Heart left ventricle (tissue), 13 donors: ENCODE measurements around the gene TECPR2.

Source experiments
- CTCF ChIP-seq, 12 donors: fragments of 200-600 bp; sonication (generic) in 4 of 12; IDR thresholded peaks; one replicate each; pipeline versions ENCODE4 v1.5.0 to v1.8.0; 2018 to 2022; ENCODE audit warnings: antibody characterized with exemption in 12 of 12, mild to moderate bottlenecking in 5 of 12
- POLR2A ChIP-seq, 2 donors: fragments of 450-650 bp; IDR thresholded peaks; one replicate each; pipeline ENCODE4 v1.6.1; 2017; ENCODE audit warnings: antibody characterized with exemption in 2 of 2, mild to moderate bottlenecking in 2 of 2, moderate library complexity in 2 of 2
- donor health status: ischemic (EF 13 %, LVEDD 7.1; RV severe dilation, severe dysfunction).
- donor health status: DM: no; HTN: yes; CAD: no.
- donor health status: DM: no; HTN: no; CAD: no.
- donor health status: ischemic (EF 25% LVEDD 6.9; RV normal size, moderate dysfunction).
- donor health status: ischemic (EF 25% LVEDD 5.7; RV mildly dilated, moderate dysfunction).
- donor health status: ischemic (EF 35%, LVEDD 5.7; RV mildly dilated, moderate dysfunction).
- donor health status: nonischemic (EF 11% LVEDD 7.7; RV severe dilation, severe dysfunction).
- donor health status: DM: yes; HTN: yes; CAD: no.
- donor health status: PGD.
- donor health status: ischemic (EF 29% LVEDD 5.4; RV normal size, mild dysfunction).
- donor health status: nonischemic (EF 23%, LVEDD 6.1; RV moderate dilation, normal function).

GRCh38 chr14:102359341-102359740, 3.4 kb upstream of the TECPR2 start:
- TF ChIP-seq CTCF (IDR thresholded peaks at IDR 0.05) (no peak), POLR2A (IDR thresholded peaks at IDR 0.05) (no peak)
